Iris pigment epithelial cell (primary cell): Measurements from ENCODE around the gene ARSI.
A peak's percentile ranks its signal among the peaks of the same experiment; 100 is the strongest.

Experiments
- DNase-seq: peaks from one replicate; pipeline ENCODE4 v3.0.0-alpha.2; 2011; ENCODE audit warnings: low read depth

ARSI gene

GRCh38 chr5:150293091-150293941 is 9.4 kb downstream of the ARSI start:
- DNase-seq = no peak

GRCh38 chr5:150291388-150292385 is 11.0 kb downstream of the ARSI start:
- no peak for DNase-seq

GRCh38 chr5:150289551-150290390 is 12.9 kb downstream of the ARSI start, which contains the start of gene CAMK2A:
Gene CAMK2A, minus strand, starts transcription at chr5:150289773. Its CDS starts 148 bp downstream, at chr5:150289625.
- no peak for DNase-seq

- DNase-seq = no peak
Measured at GRCh38 chr5:150288791-150289190, 13.9 kb downstream of the ARSI start.

GRCh38 chr5:150288361-150288760 is 14.3 kb downstream of the ARSI start:
- no peak for DNase-seq

GRCh38 chr5:150286820-150287219 is 15.9 kb downstream of the ARSI start:
- no peak for DNase-seq

- no peak for DNase-seq
Measured at GRCh38 chr5:150285114-150285513, 17.6 kb downstream of the ARSI start.

- no peak for DNase-seq
Measured at GRCh38 chr5:150284311-150284710, 18.4 kb downstream of the ARSI start.

GRCh38 chr5:150283904-150284303 is 18.8 kb downstream of the ARSI start:
- DNase-seq = no peak

- DNase-seq = no peak
Measured at GRCh38 chr5:150281987-150282386, 20.7 kb downstream of the ARSI start.

GRCh38 chr5:150279330-150280020 is 23.2 kb downstream of the ARSI start:
- DNase-seq = no peak

GRCh38 chr5:150278916-150279315 is 23.8 kb downstream of the ARSI start:
- DNase-seq = peak; percentile 88

- DNase-seq = peak; percentile 38
Measured at GRCh38 chr5:150278046-150278730, 24.5 kb downstream of the ARSI start.

- DNase-seq = no peak
Measured at GRCh38 chr5:150277043-150277442, 25.7 kb downstream of the ARSI start.

GRCh38 chr5:150274811-150275210 is 27.9 kb downstream of the ARSI start:
- no peak for DNase-seq

- peak; percentile 27 for DNase-seq
Measured at GRCh38 chr5:150272531-150272930, 30.2 kb downstream of the ARSI start.

GRCh38 chr5:150271923-150272322 is 30.8 kb downstream of the ARSI start:
- no peak for DNase-seq

GRCh38 chr5:150271296-150271692 is 31.4 kb downstream of the ARSI start:
- no peak for DNase-seq

- no peak for DNase-seq
Measured at GRCh38 chr5:150270541-150271295, 32.0 kb downstream of the ARSI start.

- no peak for DNase-seq
Measured at GRCh38 chr5:150266871-150267291, 35.8 kb downstream of the ARSI start.
